AG04450 (cell line): ENCODE data around the gene EBPL. TPM values are rescaled to one million over a fixed set of nuclear protein-coding genes. Genes with fewer than 3 reads are reported as not detected.

Experiments
- CTCF ChIA-PET: fragments of 300-600, 350-600 bp; formaldehyde crosslinking; extraction: SDS; loops from one replicate; lab custom pipeline; 2022; ENCODE audit warnings: antibody characterized with exemption, inconsistent platforms; lab: Charles Lee
- POLR2A ChIA-PET: fragments of 350-600 bp; formaldehyde crosslinking; extraction: SDS; loops from one replicate; lab custom pipeline; 2021; ENCODE audit warnings: antibody characterized with exemption, inconsistent platforms; lab: Yijun Ruan, JAX
- DNase-seq: peaks from one replicate; pipeline ENCODE4 v3.0.0-alpha.2; 2011; ENCODE audit warnings: low read depth, low spot score
- H3K27ac ChIP-seq: one replicate; pipeline ENCODE4 v1.5.1; 2012; ENCODE audit warnings: low read depth, low read length, control low read depth
- H3K27me3 ChIP-seq: one replicate; pipeline ENCODE4 v1.6.0; 2012; ENCODE audit warnings: low read length; ENCODE audit not compliant: control insufficient read depth, insufficient read depth
- H3K4me3 ChIP-seq: 2 replicates; pipeline ENCODE4 v1.5.1; 2011; ENCODE audit warnings: mild to moderate bottlenecking, low read depth, low read length, control low read depth
- H3K9me3 ChIP-seq: 2 replicates; pipeline ENCODE4 v1.5.1; 2012; ENCODE audit warnings: low read length; ENCODE audit not compliant: control insufficient read depth, insufficient read depth
- CTCF ChIP-seq: IDR thresholded peaks from 2 replicates; pipeline ENCODE4 v1.5.1; 2011; ENCODE audit warnings: low read depth, low read length, control low read depth, inconsistent platforms
- polyA plus RNA-seq: library from polyadenylated mRNA; depleted of rRNA; stranded (reverse); fragments of >200 nt; gene quantifications from 2 replicates; pipeline ENCODE4 v1.2.3, GENCODE V29; 2011

EBPL gene
- polyA plus RNA-seq, 1 experiment: 131 TPM

DNA sequence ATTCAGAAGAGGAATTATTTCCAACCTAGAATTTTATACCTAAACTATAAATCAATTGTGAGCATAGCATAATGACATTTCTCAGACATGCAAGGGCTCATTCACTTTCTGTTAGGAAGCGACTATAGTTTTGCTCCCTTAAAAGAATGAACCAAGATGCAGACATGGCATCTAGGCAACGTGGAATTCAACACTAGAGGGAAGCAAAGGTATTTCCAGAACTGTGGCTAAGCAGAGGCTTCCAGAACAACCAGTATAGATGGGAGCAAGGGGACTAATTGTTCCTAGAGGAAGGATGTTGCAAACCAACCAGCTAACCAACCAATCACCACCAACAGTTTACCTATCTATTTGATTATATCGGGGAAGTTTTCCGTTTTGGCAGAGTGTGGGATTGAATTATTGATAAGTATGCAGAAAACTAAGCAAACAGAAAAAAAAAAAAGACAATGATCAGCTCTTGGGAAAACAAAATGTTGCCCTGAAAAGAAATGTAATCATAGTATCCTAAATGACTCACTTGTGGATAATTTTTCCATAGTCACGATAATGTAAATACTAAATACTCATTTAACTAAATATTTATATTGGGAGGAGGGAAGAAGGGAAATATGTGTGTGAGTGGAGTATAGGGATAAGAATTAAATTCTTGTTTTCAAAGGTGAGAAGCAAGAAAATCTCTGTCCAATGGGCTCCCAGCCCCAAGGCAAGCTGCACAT is 41.9 kb downstream of the EBPL start:
- ChIA-PET CTCF (interaction anchor here (0.6 kb wide), 1 partner anchor 25 kb away, joined by 4 read pairs; no protein-coding TSS in a partner anchor), POLR2A (interaction anchor here (0.6 to 1.0 kb wide), 4 partner anchors 42 to 673 kb away, joined by 3 to 4 read pairs (median 3); partner anchors contain the start of genes CAB39L, EBPL and SETDB2)
- DNase-seq: no peak
- no peak overlapping the region for H3K4me3 ChIP-seq
- H3K27ac ChIP-seq: peak overlapping the region; percentile 73
- TF ChIP-seq CTCF: peak; percentile 46
- no peaks in the 10 kb centered on the region for H3K27me3 ChIP-seq
- no peaks in the 10 kb centered on the region for H3K9me3 ChIP-seq

DNA sequence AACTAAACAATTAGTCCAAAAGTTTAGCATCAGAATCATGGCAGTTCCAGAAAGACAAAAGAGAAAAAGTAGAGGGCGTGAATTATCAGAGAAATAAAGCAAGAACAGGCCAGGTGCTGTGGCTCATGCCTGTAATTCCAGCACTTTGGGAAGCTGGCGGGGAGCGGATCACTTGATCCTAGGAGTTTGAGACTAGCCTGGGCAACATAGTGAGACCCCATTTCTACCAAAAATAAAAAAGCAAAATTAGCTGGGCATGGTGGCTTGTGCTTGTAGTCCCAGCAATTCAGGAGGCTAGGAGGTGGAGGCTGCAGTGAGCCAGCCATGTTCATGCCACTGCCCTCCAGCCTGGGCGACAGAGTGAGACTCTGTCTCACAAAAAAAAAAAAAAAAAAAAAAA is 44.6 kb downstream of the EBPL start:
- no peak for DNase-seq
- no peaks in the 10 kb centered on the region for H3K9me3 ChIP-seq
- no peak overlapping the region for H3K4me3 ChIP-seq
- H3K27me3 ChIP-seq: no peaks in the 10 kb centered on the region
- no peak overlapping the region for H3K27ac ChIP-seq
- no peak for TF ChIP-seq CTCF
- ChIA-PET POLR2A (interaction anchor here (0.6 kb wide), 1 partner anchor 146 kb away, joined by 6 read pairs; no protein-coding TSS in a partner anchor), CTCF (no interaction called here)

DNA sequence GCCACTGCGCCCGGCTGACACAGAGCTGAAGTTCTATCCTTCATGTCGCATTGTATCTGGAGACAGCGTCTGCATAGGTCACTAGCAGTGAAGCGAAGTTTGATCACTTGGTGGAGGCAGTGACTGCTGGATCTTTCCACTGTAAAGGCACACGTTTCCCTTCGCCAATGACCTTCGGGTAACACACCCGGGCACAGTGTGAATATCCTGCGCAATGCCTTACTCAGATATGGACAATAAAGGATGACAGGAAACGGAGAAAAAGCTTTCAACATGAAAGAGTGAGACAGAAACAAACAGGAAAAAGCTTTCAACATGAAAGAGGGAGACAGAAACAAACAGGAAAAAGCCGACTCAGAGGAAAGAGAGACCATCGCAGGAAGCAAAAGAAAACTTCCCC is 45.8 kb downstream of the EBPL start:
- TF ChIP-seq CTCF: no peak
- CTCF ChIA-PET: no interaction called here
- POLR2A ChIA-PET: no interaction called here
- Histone ChIP-seq H3K27me3 (no peaks in the 10 kb centered on the region), H3K4me3 (no peak overlapping the region), H3K9me3 (no peaks in the 10 kb centered on the region), H3K27ac (no peak overlapping the region)
- DNase-seq: no peak

GRCh38 chr13:49643035-49643646 is 48.1 kb downstream of the EBPL start:
- Histone ChIP-seq H3K9me3 (no peaks in the 10 kb centered on the region), H3K4me3 (no peak overlapping the region), H3K27me3 (no peaks in the 10 kb centered on the region), H3K27ac (no peak overlapping the region)
- no peak for DNase-seq
- ChIA-PET CTCF (no interaction called here), POLR2A (no interaction called here)
- TF ChIP-seq CTCF: no peak

GRCh38 chr13:49641801-49642291 is 49.4 kb downstream of the EBPL start:
- H3K4me3 ChIP-seq: no peak overlapping the region
- H3K27me3 ChIP-seq: no peaks in the 10 kb centered on the region
- POLR2A ChIA-PET: no interaction called here
- peak; percentile 61 for DNase-seq
- TF ChIP-seq CTCF: no peak
- H3K27ac ChIP-seq: peak overlapping the region; percentile 73
- H3K9me3 ChIP-seq: no peaks in the 10 kb centered on the region
- CTCF ChIA-PET: no interaction called here
